DOHH2 (cell line): Measurements from ENCODE around the gene KCNQ1.

Experiments used
- EZH2phosphoT487 ChIP-seq: fragments of 200-600 bp; sonication (generic); IDR thresholded peaks from 2 replicates; pipeline ENCODE4 v1.6.1; 2017; ENCODE audit warnings: borderline replicate concordance, mild to moderate bottlenecking, antibody characterized with exemption, low read length, moderate library complexity, mixed read lengths
- TF ChIP-seq, protein P1 (sequence below): fragments of 200-600 bp; sonication (generic); IDR thresholded peaks from one replicate; pipeline ENCODE4 v1.5.1; 2014; ENCODE audit warnings: antibody characterized with exemption, mild to moderate bottlenecking, low read depth, low read length; ENCODE audit not compliant: poor library complexity, severe bottlenecking

DNA sequence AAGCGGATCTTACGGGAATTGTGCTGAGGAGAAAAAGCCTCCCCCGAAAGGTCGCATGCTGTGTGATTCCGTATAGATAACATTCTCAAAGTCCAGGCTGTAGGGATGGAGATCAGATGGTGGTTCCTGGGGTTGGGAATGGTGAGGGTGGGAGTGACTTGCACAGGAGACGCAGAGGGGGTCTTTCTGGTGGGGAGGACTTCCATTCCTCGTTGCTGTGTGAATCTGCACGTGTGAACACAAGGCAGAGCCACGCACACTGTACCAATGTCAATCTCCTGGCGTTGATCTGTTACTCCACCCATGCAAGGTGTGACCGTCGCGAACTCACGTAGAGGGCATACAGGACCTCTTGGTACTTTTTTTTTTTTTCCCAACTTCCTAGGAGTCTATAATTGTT lies 313.9 kb downstream of the KCNQ1 start:
- TF ChIP-seq, protein P1, sequence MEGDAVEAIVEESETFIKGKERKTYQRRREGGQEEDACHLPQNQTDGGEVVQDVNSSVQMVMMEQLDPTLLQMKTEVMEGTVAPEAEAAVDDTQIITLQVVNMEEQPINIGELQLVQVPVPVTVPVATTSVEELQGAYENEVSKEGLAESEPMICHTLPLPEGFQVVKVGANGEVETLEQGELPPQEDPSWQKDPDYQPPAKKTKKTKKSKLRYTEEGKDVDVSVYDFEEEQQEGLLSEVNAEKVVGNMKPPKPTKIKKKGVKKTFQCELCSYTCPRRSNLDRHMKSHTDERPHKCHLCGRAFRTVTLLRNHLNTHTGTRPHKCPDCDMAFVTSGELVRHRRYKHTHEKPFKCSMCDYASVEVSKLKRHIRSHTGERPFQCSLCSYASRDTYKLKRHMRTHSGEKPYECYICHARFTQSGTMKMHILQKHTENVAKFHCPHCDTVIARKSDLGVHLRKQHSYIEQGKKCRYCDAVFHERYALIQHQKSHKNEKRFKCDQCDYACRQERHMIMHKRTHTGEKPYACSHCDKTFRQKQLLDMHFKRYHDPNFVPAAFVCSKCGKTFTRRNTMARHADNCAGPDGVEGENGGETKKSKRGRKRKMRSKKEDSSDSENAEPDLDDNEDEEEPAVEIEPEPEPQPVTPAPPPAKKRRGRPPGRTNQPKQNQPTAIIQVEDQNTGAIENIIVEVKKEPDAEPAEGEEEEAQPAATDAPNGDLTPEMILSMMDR, result no peak
- no peak for TF ChIP-seq EZH2phosphoT487
